ENCODE measurements around the gene MAP3K20. TPM values are rescaled to one million over a fixed set of nuclear protein-coding genes. Genes with fewer than 3 reads are reported as not detected.

Gene MAP3K20
- total RNA-seq, 1 donor from 2014 or later = 18.0 TPM

GRCh38 chr2:173141666-173142065 is 66.0 kb downstream of the MAP3K20 start:
- no peaks in the 10 kb centered on the region for H3K79me2 ChIP-seq (ENCODE audit: low read depth)
- DNase-seq (ENCODE audit: low spot score) = no peak
- H3K4me3 ChIP-seq = no peak overlapping the region
- no peaks in the 10 kb centered on the region for H3K9me3 ChIP-seq (ENCODE audit: low read depth)
- no peak overlapping the region for H3K9ac ChIP-seq
- H3K9me3 Mint-ChIP-seq = peaks cover 17% of the 10 kb centered on the region
- H3K36me3 Mint-ChIP-seq = peaks cover 12% of the 10 kb centered on the region
- TF ChIP-seq EZH2 (IDR thresholded peaks at IDR 0.05) = no peak
- TF ChIP-seq CTCF (IDR thresholded peaks at IDR 0.05) = no peak
- no peak for TF ChIP-seq EZH2phosphoT487 (IDR thresholded peaks at IDR 0.05)
- no peak overlapping the region for H3K27ac Mint-ChIP-seq
- H3K4me3 Mint-ChIP-seq = no peak overlapping the region
- no peak overlapping the region for H2AFZ ChIP-seq (replicated peaks)
- no peak overlapping the region for H3K4me2 ChIP-seq
- peaks cover 7% of the 10 kb centered on the region for H3K4me1 Mint-ChIP-seq
- no peaks in the 10 kb centered on the region for H4K20me1 ChIP-seq (ENCODE audit: low read depth)
- no peaks in the 10 kb centered on the region for H3K4me1 ChIP-seq
- no peaks in the 10 kb centered on the region for H3K27me3 Mint-ChIP-seq (ENCODE audit: insufficient read depth, low read depth)
- H3K36me3 ChIP-seq = no peaks in the 10 kb centered on the region
- H3F3A ChIP-seq (ENCODE audit: low read depth) = no peaks in the 10 kb centered on the region
- H3K27ac ChIP-seq = no peak overlapping the region
- H3K27me3 ChIP-seq = no peaks in the 10 kb centered on the region

GRCh38 chr2:173145454-173145853 is 69.8 kb downstream of the MAP3K20 start:
- no peaks in the 10 kb centered on the region for H3K27me3 Mint-ChIP-seq (ENCODE audit: insufficient read depth, low read depth)
- Histone ChIP-seq H3K4me2 (no peak overlapping the region), H3F3A (ENCODE audit: low read depth) (no peaks in the 10 kb centered on the region), H3K9me3 (ENCODE audit: low read depth) (no peaks in the 10 kb centered on the region), H4K20me1 (ENCODE audit: low read depth) (no peaks in the 10 kb centered on the region), H3K36me3 (no peaks in the 10 kb centered on the region), H3K9ac (no peak overlapping the region), H3K27ac (no peak overlapping the region), H2AFZ (replicated peaks) (no peak overlapping the region), H3K4me3 (no peak overlapping the region), H3K4me1 (no peaks in the 10 kb centered on the region), H3K79me2 (ENCODE audit: low read depth) (no peaks in the 10 kb centered on the region), H3K27me3 (no peaks in the 10 kb centered on the region)
- H3K4me3 Mint-ChIP-seq = no peak overlapping the region
- TF ChIP-seq CTCF (IDR thresholded peaks at IDR 0.05) (no peak), EZH2 (IDR thresholded peaks at IDR 0.05) (no peak), EZH2phosphoT487 (IDR thresholded peaks at IDR 0.05) (no peak)
- no peak overlapping the region for H3K27ac Mint-ChIP-seq
- peaks cover 17% of the 10 kb centered on the region for H3K9me3 Mint-ChIP-seq
- H3K36me3 Mint-ChIP-seq = peaks cover 12% of the 10 kb centered on the region
- DNase-seq (ENCODE audit: low spot score) = no peak
- no peaks in the 10 kb centered on the region for H3K4me1 Mint-ChIP-seq

- Histone ChIP-seq H3K79me2 (ENCODE audit: low read depth) (no peaks in the 10 kb centered on the region), H3K27me3 (no peaks in the 10 kb centered on the region), H3K36me3 (no peaks in the 10 kb centered on the region), H3K27ac (no peak overlapping the region), H3K4me1 (no peaks in the 10 kb centered on the region), H4K20me1 (ENCODE audit: low read depth) (no peaks in the 10 kb centered on the region), H2AFZ (replicated peaks) (no peak overlapping the region), H3K9me3 (ENCODE audit: low read depth) (no peaks in the 10 kb centered on the region), H3K4me3 (no peak overlapping the region), H3F3A (ENCODE audit: low read depth) (no peaks in the 10 kb centered on the region), H3K4me2 (no peak overlapping the region), H3K9ac (no peak overlapping the region)
- Mint-ChIP-seq H3K27me3 (ENCODE audit: insufficient read depth, low read depth) (no peaks in the 10 kb centered on the region), H3K4me3 (no peak overlapping the region), H3K27ac (no peak overlapping the region), H3K4me1 (no peaks in the 10 kb centered on the region), H3K9me3 (peaks cover 10% of the 10 kb centered on the region), H3K36me3 (peaks cover 4% of the 10 kb centered on the region)
- DNase-seq (ENCODE audit: low spot score) = no peak
- TF ChIP-seq EZH2phosphoT487 (IDR thresholded peaks at IDR 0.05) (no peak), CTCF (IDR thresholded peaks at IDR 0.05) (no peak), EZH2 (IDR thresholded peaks at IDR 0.05) (no peak)
These were observed 70.9 kb downstream of the MAP3K20 start for GRCh38 chr2:173146590-173146989.

Measured in neural progenitor cell (in vitro differentiated cells).